ENCODE measurements around the gene MYH3.
A peak's percentile ranks its signal among the peaks of the same experiment; 100 is the strongest.

The MYH3 gene

DNA sequence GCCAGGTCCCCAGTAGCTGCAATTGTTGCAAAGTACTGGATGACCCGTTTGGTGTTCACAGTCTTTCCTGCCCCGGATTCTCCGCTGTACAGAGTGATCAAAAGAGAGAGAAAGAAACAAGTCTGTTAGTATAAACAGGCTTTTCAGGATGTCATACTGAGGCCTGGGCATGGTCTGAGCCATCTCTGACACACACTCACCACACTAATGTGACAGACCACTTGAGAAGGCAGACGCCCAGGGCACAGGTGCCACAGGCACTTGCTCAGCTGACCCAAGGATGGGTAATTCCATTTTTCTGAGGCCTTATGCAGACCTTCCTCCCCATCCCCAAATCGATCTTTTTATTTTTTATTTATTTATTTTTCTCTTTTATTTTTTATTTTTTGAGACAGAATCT lies 7.5 kb downstream of the MYH3 start:
- TF ChIP-seq, protein P1, sequence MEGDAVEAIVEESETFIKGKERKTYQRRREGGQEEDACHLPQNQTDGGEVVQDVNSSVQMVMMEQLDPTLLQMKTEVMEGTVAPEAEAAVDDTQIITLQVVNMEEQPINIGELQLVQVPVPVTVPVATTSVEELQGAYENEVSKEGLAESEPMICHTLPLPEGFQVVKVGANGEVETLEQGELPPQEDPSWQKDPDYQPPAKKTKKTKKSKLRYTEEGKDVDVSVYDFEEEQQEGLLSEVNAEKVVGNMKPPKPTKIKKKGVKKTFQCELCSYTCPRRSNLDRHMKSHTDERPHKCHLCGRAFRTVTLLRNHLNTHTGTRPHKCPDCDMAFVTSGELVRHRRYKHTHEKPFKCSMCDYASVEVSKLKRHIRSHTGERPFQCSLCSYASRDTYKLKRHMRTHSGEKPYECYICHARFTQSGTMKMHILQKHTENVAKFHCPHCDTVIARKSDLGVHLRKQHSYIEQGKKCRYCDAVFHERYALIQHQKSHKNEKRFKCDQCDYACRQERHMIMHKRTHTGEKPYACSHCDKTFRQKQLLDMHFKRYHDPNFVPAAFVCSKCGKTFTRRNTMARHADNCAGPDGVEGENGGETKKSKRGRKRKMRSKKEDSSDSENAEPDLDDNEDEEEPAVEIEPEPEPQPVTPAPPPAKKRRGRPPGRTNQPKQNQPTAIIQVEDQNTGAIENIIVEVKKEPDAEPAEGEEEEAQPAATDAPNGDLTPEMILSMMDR (IDR thresholded peaks at IDR 0.05; ENCODE audit: borderline replicate concordance, insufficient read depth, low read depth, low read length), result no peak
- no peak overlapping the region for H3K4me3 ChIP-seq (ENCODE audit: low read depth, low read length)

DNA sequence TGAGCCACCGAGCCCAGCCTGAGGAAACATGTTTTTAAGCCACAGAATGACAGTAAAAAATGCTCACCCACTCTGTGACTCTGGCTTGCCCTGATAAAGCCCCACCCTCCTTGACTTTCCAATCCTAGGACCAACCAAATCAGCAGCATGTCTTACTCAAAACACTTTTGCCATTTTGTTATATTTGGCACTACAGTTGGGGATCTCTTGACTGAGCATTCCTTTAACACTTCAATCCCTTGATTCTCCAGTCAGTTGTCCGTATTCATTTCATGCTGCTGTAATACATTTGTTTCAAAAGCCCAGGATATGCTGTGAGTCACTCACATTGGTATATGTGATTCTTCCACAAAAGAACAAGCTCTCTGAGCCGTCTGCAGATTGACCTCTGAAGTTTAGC lies 8.2 kb downstream of the MYH3 start:
- H3K4me3 ChIP-seq (ENCODE audit: low read depth, low read length), result no peak overlapping the region
- TF ChIP-seq, protein P1 (IDR thresholded peaks at IDR 0.05; ENCODE audit: borderline replicate concordance, insufficient read depth, low read depth, low read length), result no peak

DNA sequence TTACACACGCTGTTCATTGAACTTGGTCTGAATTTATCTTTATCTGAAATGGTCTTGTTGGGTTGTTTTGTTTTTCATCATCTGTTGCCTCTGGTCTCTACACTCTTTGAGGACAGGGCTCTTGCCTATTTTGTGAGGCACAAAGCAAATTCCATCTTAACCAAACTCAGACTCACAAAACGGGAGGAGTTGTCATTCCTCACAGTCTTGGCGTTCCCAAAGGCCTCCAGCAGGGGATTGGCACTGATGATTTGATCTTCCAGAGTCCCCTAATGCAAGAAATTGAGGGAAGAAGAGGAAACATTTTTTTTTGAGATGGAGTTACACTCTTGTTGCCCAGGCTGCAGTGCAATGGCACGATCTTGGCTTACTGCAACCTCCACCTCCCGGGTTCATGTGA lies 8.7 kb downstream of the MYH3 start:
- H3K4me3 ChIP-seq (ENCODE audit: low read depth, low read length), result no peak overlapping the region
- TF ChIP-seq, protein P1 (IDR thresholded peaks at IDR 0.05; ENCODE audit: borderline replicate concordance, insufficient read depth, low read depth, low read length), result no peak

DNA sequence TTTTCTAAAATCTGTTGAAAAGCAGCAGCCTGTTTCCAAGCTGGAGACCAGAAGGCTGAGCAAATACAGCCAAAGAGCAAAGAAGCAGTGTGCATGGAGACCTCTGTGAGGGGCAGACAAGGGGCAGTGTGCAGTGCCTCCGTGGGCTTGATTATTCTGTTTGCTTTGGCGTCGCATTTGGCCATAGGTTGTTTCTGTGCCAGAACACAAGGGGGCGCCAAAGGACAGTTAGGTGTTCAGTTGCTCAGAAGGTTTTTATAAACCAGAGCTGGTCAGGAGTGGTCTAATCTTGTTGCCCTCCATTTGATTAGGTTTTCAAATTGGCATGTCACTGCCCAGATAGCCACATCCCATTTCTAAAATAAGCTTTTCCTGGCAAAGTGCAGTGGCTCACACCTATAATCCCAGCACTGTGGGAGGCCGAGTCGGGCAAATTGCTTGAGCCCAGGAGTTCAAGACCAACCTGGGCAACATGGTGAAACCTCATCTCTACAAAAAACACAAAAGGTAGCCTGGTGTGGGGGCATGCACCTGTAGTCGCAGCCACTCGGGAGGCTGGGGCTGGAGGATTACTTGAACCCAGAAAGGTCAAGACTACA lies 10.6 kb downstream of the MYH3 start:
- no peak overlapping the region for H3K4me3 ChIP-seq (ENCODE audit: low read depth, low read length)
- TF ChIP-seq, protein P1 (IDR thresholded peaks at IDR 0.05; ENCODE audit: borderline replicate concordance, insufficient read depth, low read depth, low read length), result peak; percentile 80

DNA sequence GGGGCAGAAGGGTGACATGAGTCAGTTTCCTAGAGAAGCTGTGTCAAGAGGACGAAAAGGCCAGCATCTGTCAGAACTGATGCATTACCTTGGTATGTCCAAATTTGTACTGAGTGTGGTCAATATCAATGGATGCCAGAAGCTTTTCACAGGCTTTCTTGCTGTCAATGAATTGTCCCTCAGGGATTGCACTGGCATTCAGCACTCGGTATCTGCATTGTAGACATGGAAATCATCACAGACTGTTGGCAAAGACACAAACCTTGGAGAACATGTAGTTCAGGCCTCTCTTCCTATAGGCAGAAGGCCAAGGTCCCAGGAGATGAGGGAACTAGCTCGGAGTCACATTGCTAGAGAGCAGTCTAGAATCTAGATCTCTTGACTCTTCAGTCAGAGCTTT lies 16.6 kb downstream of the MYH3 start:
- no peak overlapping the region for H3K4me3 ChIP-seq (ENCODE audit: low read depth, low read length)

DNA sequence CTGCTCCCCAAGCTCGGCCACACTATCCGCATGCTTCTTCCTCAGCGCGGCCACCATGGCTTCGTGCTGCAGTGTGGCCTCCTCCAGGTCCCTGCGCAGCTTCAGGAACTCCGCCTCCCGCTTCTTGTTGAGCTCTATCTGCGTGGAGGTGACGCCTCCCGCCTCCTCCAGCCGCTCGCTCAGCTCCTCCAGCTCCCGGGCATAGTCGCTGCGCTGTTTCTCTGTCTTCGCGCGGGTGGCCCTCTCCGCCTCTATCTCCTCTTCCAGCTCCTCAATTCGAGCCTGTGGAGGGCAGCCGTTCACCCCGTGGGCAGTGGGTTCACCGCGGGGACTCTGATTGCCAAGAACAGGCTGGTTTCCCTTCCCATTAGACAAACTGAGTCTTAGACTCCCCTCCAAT lies 19.0 kb downstream of the MYH3 start:
- no peak overlapping the region for H3K4me3 ChIP-seq (ENCODE audit: low read depth, low read length)
- TF ChIP-seq, protein P1 (IDR thresholded peaks at IDR 0.05; ENCODE audit: borderline replicate concordance, insufficient read depth, low read depth, low read length), result no peak

More for the DNA sequence above, 16.6 kb downstream of the MYH3 start:
- TF ChIP-seq, protein P1 (IDR thresholded peaks at IDR 0.05; ENCODE audit: borderline replicate concordance, insufficient read depth, low read depth, low read length), result no peak

DNA sequence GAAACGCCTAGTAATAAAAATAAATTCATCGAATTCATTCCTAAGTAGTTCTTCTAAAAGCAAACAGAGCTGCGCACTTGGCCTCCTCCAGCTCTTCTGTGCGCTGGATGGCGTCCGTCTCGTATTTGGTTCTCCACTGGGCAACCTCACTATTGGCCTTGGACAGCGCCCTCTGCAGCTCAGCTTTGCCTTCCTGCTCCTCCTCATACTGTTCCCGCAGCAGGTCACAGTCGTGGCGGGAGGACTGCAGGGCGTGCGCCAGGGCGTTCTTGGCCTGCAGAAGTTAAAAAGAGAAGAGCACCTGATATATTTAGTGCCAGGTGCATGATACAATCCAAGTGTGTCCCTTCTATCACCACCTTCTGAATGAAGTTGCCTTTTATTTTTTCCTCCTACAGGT lies 21.8 kb downstream of the MYH3 start:
- TF ChIP-seq, protein P1 (IDR thresholded peaks at IDR 0.05; ENCODE audit: borderline replicate concordance, insufficient read depth, low read depth, low read length), result no peak
- no peak overlapping the region for H3K4me3 ChIP-seq (ENCODE audit: low read depth, low read length)
